Measurements from ENCODE around the gene RGL1. TPM values are rescaled to one million over a fixed set of nuclear protein-coding genes. Genes with fewer than 3 reads are reported as not detected.
"Not testable (repeated sequence)": the region's sequence is repeated elsewhere in the genome, so short reads cannot be mapped to it uniquely, and the experiment has no call there.

RGL1 gene
- total RNA-seq, 1 donor from 2014 or later, result 76.9 TPM

- DNase-seq (ENCODE audit: low spot score), result no peak
- peak; percentile 79 for ATAC-seq
- intact Hi-C loops (cut with DNase I), result no loop called here
Observed at GRCh38 chr1:183783342-183783741, 21.6 kb upstream of the RGL1 start.

- intact Hi-C loops (cut with DNase I), result no loop called here
- ATAC-seq (peak; percentile 83), DNase-seq (ENCODE audit: low spot score) (peak; percentile 83)
Observed at GRCh38 chr1:183783767-183784637, 20.9 kb upstream of the RGL1 start.

GRCh38 chr1:183785921-183786320, 19.0 kb upstream of the RGL1 start:
- DNase-seq (ENCODE audit: low spot score); ATAC-seq; intact Hi-C loops (cut with DNase I): not testable (repeated sequence)

GRCh38 chr1:183787704-183788103, 17.2 kb upstream of the RGL1 start:
- no peak for ATAC-seq
- intact Hi-C loops (cut with DNase I), result no loop called here
- no peak for DNase-seq (ENCODE audit: low spot score)

- intact Hi-C loops (cut with DNase I), result no loop called here
- ATAC-seq, result peak; percentile 83
- no peak for DNase-seq (ENCODE audit: low spot score)
Observed at GRCh38 chr1:183791319-183791718, 13.6 kb upstream of the RGL1 start.

GRCh38 chr1:183792300-183792699, 12.6 kb upstream of the RGL1 start:
- no peak for ATAC-seq
- intact Hi-C loops (cut with DNase I), result no loop called here
- DNase-seq (ENCODE audit: low spot score), result no peak

GRCh38 chr1:183794088-183794487, 10.8 kb upstream of the RGL1 start:
- intact Hi-C loops (cut with DNase I), result no loop called here
- DNase-seq (ENCODE audit: low spot score) (no peak), ATAC-seq (no peak)

GRCh38 chr1:183800449-183800848, 4.5 kb upstream of the RGL1 start:
- ATAC-seq (no peak), DNase-seq (ENCODE audit: low spot score) (no peak)
- intact Hi-C loops (cut with DNase I), result no loop called here

- DNase-seq (ENCODE audit: low spot score) (no peak), ATAC-seq (no peak)
- intact Hi-C loops (cut with DNase I), result no loop called here
Observed at GRCh38 chr1:183801649-183802048, 3.3 kb upstream of the RGL1 start.

- ATAC-seq, result peak; percentile 59
- intact Hi-C loops (cut with DNase I), result no loop called here
- no peak for DNase-seq (ENCODE audit: low spot score)
Observed at GRCh38 chr1:183804387-183804786, 533 bp upstream of the RGL1 start.

GRCh38 chr1:183806125-183806524, 1.2 kb downstream of the RGL1 start:
- no peak for DNase-seq (ENCODE audit: low spot score)
- intact Hi-C loops (cut with DNase I), result no loop called here
- ATAC-seq, result peak; percentile 23

GRCh38 chr1:183806675-183807074, 1.8 kb downstream of the RGL1 start:
- DNase-seq (ENCODE audit: low spot score), result no peak
- intact Hi-C loops (cut with DNase I), result no loop called here
- ATAC-seq, result no peak

GRCh38 chr1:183807549-183808168, 2.7 kb downstream of the RGL1 start:
- ATAC-seq (peak; percentile 21), DNase-seq (ENCODE audit: low spot score) (no peak)
- intact Hi-C loops (cut with DNase I), result no loop called here

- intact Hi-C loops (cut with DNase I), result no loop called here
- no peak for DNase-seq (ENCODE audit: low spot score)
- ATAC-seq, result no peak
Observed at GRCh38 chr1:183808296-183809027, 3.5 kb downstream of the RGL1 start.

GRCh38 chr1:183810121-183810520, 5.2 kb downstream of the RGL1 start:
- DNase-seq (ENCODE audit: low spot score) (no peak), ATAC-seq (no peak)
- intact Hi-C loops (cut with DNase I), result no loop called here

- DNase-seq (ENCODE audit: low spot score), result no peak
- intact Hi-C loops (cut with DNase I), result no loop called here
- ATAC-seq, result no peak
Observed at GRCh38 chr1:183810756-183811544, 6.0 kb downstream of the RGL1 start.

GRCh38 chr1:183812128-183812527, 7.2 kb downstream of the RGL1 start:
- ATAC-seq, result peak; percentile 51
- no peak for DNase-seq (ENCODE audit: low spot score)
- intact Hi-C loops (cut with DNase I), result no loop called here

- ATAC-seq, result peak; percentile 40
Observed at GRCh38 chr1:183812686-183813569, 8.0 kb downstream of the RGL1 start.

More at GRCh38 chr1:183812686-183813569, 8.0 kb downstream of the RGL1 start:
- no peak for DNase-seq (ENCODE audit: low spot score)
- intact Hi-C loops (cut with DNase I), result no loop called here
